GM21529 (cell line): Measurements from ENCODE around the gene NMNAT3.
A peak's percentile ranks its signal among the peaks of the same experiment; 100 is the strongest.

ENCODE experiments used
- ATAC-seq: cut with Tn5 transposase; IDR thresholded peaks from one replicate; pipeline ENCODE4 v1.9.1; 2021; ENCODE audit not compliant: unreplicated experiment

NMNAT3 gene

GRCh38 chr3:139552632-139553365 is 125.0 kb downstream of the NMNAT3 start:
- no peak for ATAC-seq

- ATAC-seq = no peak
These were observed 129.0 kb downstream of the NMNAT3 start for GRCh38 chr3:139548801-139549200.

- ATAC-seq = no peak
These were observed 130.1 kb downstream of the NMNAT3 start for GRCh38 chr3:139547666-139548065.

GRCh38 chr3:139546772-139547171 is 131.0 kb downstream of the NMNAT3 start:
- ATAC-seq = no peak

- no peak for ATAC-seq
These were observed 136.1 kb downstream of the NMNAT3 start for GRCh38 chr3:139541532-139542288.

GRCh38 chr3:139540651-139541531 is 136.9 kb downstream of the NMNAT3 start:
- no peak for ATAC-seq

GRCh38 chr3:139538733-139539132 is 139.0 kb downstream of the NMNAT3 start:
- no peak for ATAC-seq

GRCh38 chr3:139537795-139538621 is 139.8 kb downstream of the NMNAT3 start:
- no peak for ATAC-seq

GRCh38 chr3:139537361-139537760 is 140.4 kb downstream of the NMNAT3 start:
- ATAC-seq = no peak

GRCh38 chr3:139534992-139535879 is 142.5 kb downstream of the NMNAT3 start:
- no peak for ATAC-seq

GRCh38 chr3:139534455-139534812 is 143.3 kb downstream of the NMNAT3 start:
- ATAC-seq = peak; percentile 88

- ATAC-seq = peak; percentile 62
These were observed 143.9 kb downstream of the NMNAT3 start for GRCh38 chr3:139533781-139534454.

GRCh38 chr3:139532976-139533375 is 144.8 kb downstream of the NMNAT3 start:
- no peak for ATAC-seq

GRCh38 chr3:139530717-139531116 is 147.1 kb downstream of the NMNAT3 start:
- no peak for ATAC-seq

GRCh38 chr3:139529662-139530061 is 148.1 kb downstream of the NMNAT3 start:
- ATAC-seq = no peak

GRCh38 chr3:139528924-139529323 is 148.8 kb downstream of the NMNAT3 start:
- no peak for ATAC-seq

- ATAC-seq = no peak
These were observed 149.5 kb downstream of the NMNAT3 start for GRCh38 chr3:139528281-139528680.

- ATAC-seq = no peak
These were observed 150.5 kb downstream of the NMNAT3 start for GRCh38 chr3:139527265-139527664.

GRCh38 chr3:139526146-139526545 is 151.6 kb downstream of the NMNAT3 start:
- ATAC-seq = no peak
